GM12878 (cell line): Measurements from ENCODE around the gene TM4SF18. TPM values are rescaled to one million over a fixed set of nuclear protein-coding genes. Genes with fewer than 3 reads are reported as not detected.
A peak's percentile ranks its signal among the peaks of the same experiment; 100 is the strongest.

ENCODE experiments used
- ATAC-seq: fragments of 200-7000 bp; cut with Tn5 transposase; 3 replicates; pipeline ENCODE4 v1.9.1; 2020; ENCODE audit warnings: mild to moderate bottlenecking, moderate library complexity
- BruUV-seq: library from RNA; stranded (reverse); fragments of 400-500 nt; replicated peaks from 2 replicates; lab custom pipeline; 2021; lab: Mats Ljungman, UMichigan
- CTCF ChIA-PET: fragments of 300-600 bp; sonication (Branson Sonifier 250); formaldehyde crosslinking; extraction: SDS; loops from one replicate; lab custom pipeline; 2021; ENCODE audit warnings: inconsistent platforms; lab: Yijun Ruan, JAX
- POLR2A ChIA-PET: fragments of 350-600 bp; formaldehyde crosslinking; extraction: SDS; loops from one replicate; lab custom pipeline; 2021; ENCODE audit warnings: inconsistent platforms; lab: Charles Lee
- RAD21 ChIA-PET: fragments of 300-600 bp; sonication (Branson Sonifier 250); formaldehyde crosslinking; loops from one replicate; lab custom pipeline; 2023; ENCODE audit warnings: antibody characterized with exemption; ENCODE audit not compliant: unreplicated experiment; lab: Charles Lee
- SMC1A ChIA-PET: fragments of 300-600 bp; sonication (Branson Sonifier 250); formaldehyde crosslinking; loops from one replicate; lab custom pipeline; 2023; ENCODE audit not compliant: unreplicated experiment, uncharacterized antibody; lab: Charles Lee
- DNase-seq: peaks from one replicate; pipeline ENCODE4 v3.0.0-alpha.2; 2011; ENCODE audit warnings: low read depth, low spot score
- FAIRE-seq: peaks from 3 replicates; lab custom pipeline; 2011; peaks lifted over from hg19 to GRCh38; lab: Jason Lieb, UNC
- H2AFZ ChIP-seq: 2 replicates; pipeline ENCODE4 v1.6.0; 2011; ENCODE audit warnings: low read depth, low read length, control low read depth; ENCODE audit not compliant: control insufficient read depth
- H3K27ac ChIP-seq: 2 replicates; pipeline ENCODE4 v1.5.1; 2011; ENCODE audit warnings: control low read depth; ENCODE audit not compliant: control insufficient read depth, insufficient read depth
- H3K27me3 ChIP-seq, 2 experiments: replicated peaks in 1 of 2; 2 replicates each; pipeline versions ENCODE4 v1.6.0 to v1.6.1; 2011; ENCODE audit warnings: low read length in 1 of 2; ENCODE audit not compliant: control insufficient read depth in 2 of 2, insufficient read depth in 2 of 2
- H3K36me3 ChIP-seq, 2 experiments: 2 replicates each; pipeline ENCODE4 v1.5.1; 2011; ENCODE audit warnings: low read length in 1 of 2; ENCODE audit not compliant: control insufficient read depth in 2 of 2, insufficient read depth in 2 of 2
- H3K4me1 ChIP-seq: 2 replicates; pipeline ENCODE4 v1.6.1; 2011; ENCODE audit warnings: mild to moderate bottlenecking, low read length, moderate library complexity, mixed read lengths; ENCODE audit not compliant: control insufficient read depth, insufficient read depth
- H3K4me2 ChIP-seq: 2 replicates; pipeline ENCODE4 v1.6.0; 2011; ENCODE audit warnings: control low read depth; ENCODE audit not compliant: control insufficient read depth, insufficient read depth
- H3K4me3 ChIP-seq: fragments of 200-600 bp; sonication (generic); 2 replicates; pipeline ENCODE4 v1.5.1; 2016
- H3K79me2 ChIP-seq: 2 replicates; pipeline ENCODE4 v1.6.0; 2011; ENCODE audit warnings: low read length; ENCODE audit not compliant: control insufficient read depth, insufficient read depth
- H3K9ac ChIP-seq: 2 replicates; pipeline ENCODE4 v1.8.0; 2011; ENCODE audit warnings: low read length, control low read depth, mixed read lengths; ENCODE audit not compliant: control insufficient read depth, insufficient read depth
- H3K9me3 ChIP-seq: replicated peaks from 3 replicates; pipeline ENCODE4 v1.5.1; 2011; ENCODE audit warnings: mild to moderate bottlenecking, low read length; ENCODE audit not compliant: control insufficient read depth, insufficient read depth
- H4K20me1 ChIP-seq: 2 replicates; pipeline ENCODE4 v1.6.0; 2011; ENCODE audit not compliant: control insufficient read depth, insufficient read depth
- GATAD2B ChIP-seq: fragments of 450-650 bp; conservative IDR thresholded peaks from 2 replicates; pipeline ENCODE4 v1.6.1; 2017; ENCODE audit warnings: low read depth, mild to moderate bottlenecking, moderate library complexity
- KDM1A ChIP-seq: fragments of 200-600 bp; sonication (generic); IDR thresholded peaks from 2 replicates; pipeline ENCODE4 v1.6.1; 2016; ENCODE audit warnings: borderline replicate concordance
- MEF2A ChIP-seq: IDR thresholded peaks from 2 replicates; pipeline ENCODE4 v1.6.1; 2011; ENCODE audit warnings: low read depth, mild to moderate bottlenecking, low read length, moderate library complexity; ENCODE audit not compliant: insufficient read depth
- POU2F2 ChIP-seq: IDR thresholded peaks from 3 replicates; pipeline ENCODE4 v1.6.1; 2011; ENCODE audit warnings: low read depth, mild to moderate bottlenecking, low read length, borderline replicate concordance
- RAD21 ChIP-seq: IDR thresholded peaks from 2 replicates; pipeline ENCODE4 v1.6.1; 2011; ENCODE audit warnings: mild to moderate bottlenecking, low read depth, low read length, moderate library complexity; ENCODE audit not compliant: insufficient read depth
- RUNX3 ChIP-seq: IDR thresholded peaks from 2 replicates; pipeline ENCODE4 v1.6.1; 2012; ENCODE audit warnings: low read length, inconsistent platforms
- SMC3 ChIP-seq: IDR thresholded peaks from 2 replicates; pipeline ENCODE4 v1.6.1; 2011; ENCODE audit warnings: low read length, improper control_type of control experiment, borderline replicate concordance
- YY1 ChIP-seq: IDR thresholded peaks from 2 replicates; pipeline ENCODE4 v1.6.1; 2011; ENCODE audit warnings: low read depth, mild to moderate bottlenecking, low read length
- ZNF622 ChIP-seq: fragments of 450-650 bp; IDR thresholded peaks from 2 replicates; pipeline ENCODE4 v1.6.1; 2017; ENCODE audit warnings: mild to moderate bottlenecking, inconsistent platforms
- WGBS: methylation state at CpG from one replicate; pipeline ENCODE4 v1.1.6; 2016; ENCODE audit warnings: low lambda C conversion rate; ENCODE audit not compliant: insufficient replicate concordance, insufficient coverage; ENCODE audit errors: missing lambda C conversion rate; 5-methylcytosine and 5-hydroxymethylcytosine counted together
- in situ Hi-C: fragments of 300-500 bp; cut with MboI; formaldehyde crosslinking; loops from 9 replicates; pipeline ENCODE4 v1.14.3; 2018; ENCODE audit warnings: mixed read lengths
- intact Hi-C: fragments of 100-400 bp; cut with micrococcal nuclease; formaldehyde crosslinking; loops from one replicate; pipeline ENCODE4 v1.14.2; 2022; ENCODE audit not compliant: unreplicated experiment
- polyA plus RNA-seq, 11 experiments: library from polyadenylated mRNA; depleted of rRNA in 4 of 11; unstranded in 6 of 11; stranded (reverse) in 5 of 11; fragments of >200 nt; fragmentation: Nextera tagmentation in 4 of 11; fragmentation: Illumina TruSeq in 1 of 11; extraction: Ambion mirVana in 4 of 11; extraction: Trizol in 1 of 11; gene quantifications; 1 replicate in 1 of 11; 2 replicates in 10 of 11; pipeline versions ENCODE4 v1.2.1 to v1.2.3, GENCODE V29; 2011 to 2016; ENCODE audit warnings: inconsistent platforms in 2 of 11, missing spikeins in 2 of 11, low read depth in 1 of 11
- total RNA-seq, 4 experiments: library from RNA; depleted of rRNA in 3 of 4; stranded (reverse); fragments of >200 nt in 3 of 4; fragmentation: Illumina TruSeq in 1 of 4; extraction: Trizol in 1 of 4; gene quantifications; 2 replicates each; pipeline versions ENCODE4 v1.2.1 to v1.2.3, GENCODE V29; 2013 to 2021
- TF ChIP-seq, protein P1 (sequence below), 3 experiments: IDR thresholded peaks in 2 of 3; conservative IDR thresholded peaks in 1 of 3; 2 replicates each; pipeline ENCODE4 v1.5.1; 2011; ENCODE audit warnings: low read depth in 3 of 3, low read length in 3 of 3, mild to moderate bottlenecking in 3 of 3, control low read depth in 2 of 3, moderate library complexity in 2 of 3, inconsistent platforms in 1 of 3, mixed read lengths in 1 of 3; ENCODE audit not compliant: control insufficient read depth in 2 of 3, insufficient read depth in 1 of 3; ENCODE audit errors: extremely low read depth in 1 of 3
- TF ChIP-seq, protein P2 (sequence below): IDR thresholded peaks from 2 replicates; pipeline ENCODE4 v1.6.1; 2012; ENCODE audit warnings: mild to moderate bottlenecking, low read depth, low read length

TM4SF18 gene
- total and polyA plus RNA-seq, 10 of the 15 experiments (the other 5 are each of a cell fraction or from before 2014, with no cell fraction given), result 0.01 TPM; not detected in 9

DNA sequence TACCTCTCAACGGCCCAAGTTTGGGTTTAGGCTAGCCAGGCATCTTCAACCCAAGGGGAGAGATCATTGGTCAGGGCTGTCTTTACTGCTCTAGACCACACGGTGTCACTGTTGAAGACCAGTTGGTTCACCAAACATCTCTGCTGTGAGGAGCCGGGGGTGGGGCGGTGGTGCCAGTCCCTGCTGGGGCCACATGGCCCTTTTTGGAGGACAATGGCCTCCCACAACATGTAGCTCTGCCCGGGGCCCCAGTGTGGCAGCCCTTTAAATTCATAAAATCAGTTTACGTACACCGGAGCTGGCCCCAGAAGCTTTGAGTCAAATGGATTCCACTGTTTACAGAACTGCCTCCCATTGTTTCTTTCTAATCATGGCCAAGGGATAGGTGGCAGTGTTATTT, 19.1 kb upstream of the TM4SF18 start:
- no peaks in the 10 kb centered on the region for H3K4me1 ChIP-seq
- FAIRE-seq (peak; percentile 81), DNase-seq (no peak), ATAC-seq (peak; percentile 99)
- H2AFZ ChIP-seq, result no peak overlapping the region
- H4K20me1 ChIP-seq, result no peaks in the 10 kb centered on the region
- RAD21 ChIA-PET, result interaction anchor here (1.0 kb wide), 1 partner anchor 128 kb away, joined by 5 read pairs; no protein-coding TSS in a partner anchor
- in situ Hi-C loops, result loop anchor here (5.0 kb wide), 1 partner anchor 130 kb away; no protein-coding TSS in a partner anchor
- no peaks in the 10 kb centered on the region for H3K36me3 ChIP-seq
- H3K9me3 ChIP-seq, result no peaks in the 10 kb centered on the region
- BruUV-seq, result no TSS peak
- CTCF ChIA-PET, result interaction anchor here (0.6 to 6.8 kb wide), 9 partner anchors 9 to 136 kb away, joined by 3 to 58 read pairs (median 5); no protein-coding TSS in a partner anchor
- WGBS, result 36% methylated on average over 7 of the region's 7 CpGs
- POLR2A ChIA-PET, result no interaction called here
- SMC1A ChIA-PET, result interaction anchor here (0.9 to 2.4 kb wide), 3 partner anchors 11 to 127 kb away, joined by 3 to 15 read pairs (median 4); no protein-coding TSS in a partner anchor
- intact Hi-C loops, result loop anchor here (1.0 to 2.0 kb wide), 3 partner anchors 22 to 128 kb away; no protein-coding TSS in a partner anchor
- H3K27ac ChIP-seq, result no peak overlapping the region
- no peak overlapping the region for H3K4me2 ChIP-seq
- H3K4me3 ChIP-seq, result no peak overlapping the region
- H3K9ac ChIP-seq, result no peak overlapping the region
- peaks cover 5 to 6% of the 10 kb centered on the region in 2 experiments for H3K27me3 ChIP-seq
- TF ChIP-seq YY1, result 0 out of 2 replicates have a peak, but pooled peaks have one; percentile 31
- TF ChIP-seq, protein P1, sequence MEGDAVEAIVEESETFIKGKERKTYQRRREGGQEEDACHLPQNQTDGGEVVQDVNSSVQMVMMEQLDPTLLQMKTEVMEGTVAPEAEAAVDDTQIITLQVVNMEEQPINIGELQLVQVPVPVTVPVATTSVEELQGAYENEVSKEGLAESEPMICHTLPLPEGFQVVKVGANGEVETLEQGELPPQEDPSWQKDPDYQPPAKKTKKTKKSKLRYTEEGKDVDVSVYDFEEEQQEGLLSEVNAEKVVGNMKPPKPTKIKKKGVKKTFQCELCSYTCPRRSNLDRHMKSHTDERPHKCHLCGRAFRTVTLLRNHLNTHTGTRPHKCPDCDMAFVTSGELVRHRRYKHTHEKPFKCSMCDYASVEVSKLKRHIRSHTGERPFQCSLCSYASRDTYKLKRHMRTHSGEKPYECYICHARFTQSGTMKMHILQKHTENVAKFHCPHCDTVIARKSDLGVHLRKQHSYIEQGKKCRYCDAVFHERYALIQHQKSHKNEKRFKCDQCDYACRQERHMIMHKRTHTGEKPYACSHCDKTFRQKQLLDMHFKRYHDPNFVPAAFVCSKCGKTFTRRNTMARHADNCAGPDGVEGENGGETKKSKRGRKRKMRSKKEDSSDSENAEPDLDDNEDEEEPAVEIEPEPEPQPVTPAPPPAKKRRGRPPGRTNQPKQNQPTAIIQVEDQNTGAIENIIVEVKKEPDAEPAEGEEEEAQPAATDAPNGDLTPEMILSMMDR (IDR thresholded peaks at IDR 0.05 in 2 of 3, conservative IDR thresholded peaks at IDR 0.05 in 1 of 3; ENCODE audit: control insufficient read depth in 2 of 3, extremely low read depth in 1 of 3, insufficient read depth in 1 of 3, low read depth in 3 of 3, low read length in 3 of 3), result peak; percentile 68 to 81 (median 80)
- TF ChIP-seq KDM1A, result no peak
- TF ChIP-seq RUNX3, result peak; percentile 18; the same call in 1 of the 2 replicates
- TF ChIP-seq, protein P2, sequence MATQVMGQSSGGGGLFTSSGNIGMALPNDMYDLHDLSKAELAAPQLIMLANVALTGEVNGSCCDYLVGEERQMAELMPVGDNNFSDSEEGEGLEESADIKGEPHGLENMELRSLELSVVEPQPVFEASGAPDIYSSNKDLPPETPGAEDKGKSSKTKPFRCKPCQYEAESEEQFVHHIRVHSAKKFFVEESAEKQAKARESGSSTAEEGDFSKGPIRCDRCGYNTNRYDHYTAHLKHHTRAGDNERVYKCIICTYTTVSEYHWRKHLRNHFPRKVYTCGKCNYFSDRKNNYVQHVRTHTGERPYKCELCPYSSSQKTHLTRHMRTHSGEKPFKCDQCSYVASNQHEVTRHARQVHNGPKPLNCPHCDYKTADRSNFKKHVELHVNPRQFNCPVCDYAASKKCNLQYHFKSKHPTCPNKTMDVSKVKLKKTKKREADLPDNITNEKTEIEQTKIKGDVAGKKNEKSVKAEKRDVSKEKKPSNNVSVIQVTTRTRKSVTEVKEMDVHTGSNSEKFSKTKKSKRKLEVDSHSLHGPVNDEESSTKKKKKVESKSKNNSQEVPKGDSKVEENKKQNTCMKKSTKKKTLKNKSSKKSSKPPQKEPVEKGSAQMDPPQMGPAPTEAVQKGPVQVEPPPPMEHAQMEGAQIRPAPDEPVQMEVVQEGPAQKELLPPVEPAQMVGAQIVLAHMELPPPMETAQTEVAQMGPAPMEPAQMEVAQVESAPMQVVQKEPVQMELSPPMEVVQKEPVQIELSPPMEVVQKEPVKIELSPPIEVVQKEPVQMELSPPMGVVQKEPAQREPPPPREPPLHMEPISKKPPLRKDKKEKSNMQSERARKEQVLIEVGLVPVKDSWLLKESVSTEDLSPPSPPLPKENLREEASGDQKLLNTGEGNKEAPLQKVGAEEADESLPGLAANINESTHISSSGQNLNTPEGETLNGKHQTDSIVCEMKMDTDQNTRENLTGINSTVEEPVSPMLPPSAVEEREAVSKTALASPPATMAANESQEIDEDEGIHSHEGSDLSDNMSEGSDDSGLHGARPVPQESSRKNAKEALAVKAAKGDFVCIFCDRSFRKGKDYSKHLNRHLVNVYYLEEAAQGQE, result no peak
- TF ChIP-seq POU2F2, result peak; percentile 30; the same call in 1 of the 3 replicates
- TF ChIP-seq RAD21, result peak; percentile 76
- TF ChIP-seq SMC3, result peak; percentile 67
- TF ChIP-seq MEF2A, result no peak
- TF ChIP-seq GATAD2B, result 0 out of 2 replicates have a peak, but pooled peaks have one; percentile 21
- TF ChIP-seq ZNF622, result no peak
- H3K79me2 ChIP-seq, result no peaks in the 10 kb centered on the region
